ENCODE measurements around the gene TCF12. TPM values are rescaled to one million over a fixed set of nuclear protein-coding genes. Genes with fewer than 3 reads are reported as not detected.

Gene TCF12
- total and polyA plus RNA-seq, 2 donors (not counting 3 experiments of a cell fraction or from before 2014, with no cell fraction given) = 72.1 to 133 TPM

- no peak overlapping the region for H3K4me3 ChIP-seq (replicated peaks in 1 of 3; ENCODE audit: insufficient read depth in 1 of 3, low read depth in 1 of 3, low read length in 3 of 3)
- H3K4me1 ChIP-seq (ENCODE audit: control insufficient read depth, extremely low read depth, insufficient read depth, low read length) = no peaks in the 10 kb centered on the region
- no peaks in the 10 kb centered on the region for H3K9me3 ChIP-seq (replicated peaks; ENCODE audit: control insufficient read depth, insufficient read depth, low read length)
- intact Hi-C loops (cut with micrococcal nuclease) = no loop called here
- H3K4me2 ChIP-seq (ENCODE audit: insufficient read depth, low read length) = no peak overlapping the region
- no peaks in the 10 kb centered on the region for H4K20me1 ChIP-seq (replicated peaks; ENCODE audit: control insufficient read depth, extremely low read depth, insufficient read depth, low read length)
- no peaks in the 10 kb centered on the region for H3K79me2 ChIP-seq (ENCODE audit: control insufficient read depth, insufficient read depth, low read length)
- H3K27ac ChIP-seq (ENCODE audit: insufficient read depth, low read depth, low read length) = no peak overlapping the region
- DNase-seq (ENCODE audit: low read depth, low spot score) (no peak), FAIRE-seq (no peak)
- dilution Hi-C loops (cut with MboI; ENCODE audit: extremely low pct_ligation_motif_present, low sequenced_read_pairs) = no loop called here
- H3K36me3 ChIP-seq (ENCODE audit: control insufficient read depth in 2 of 2, extremely low read depth in 1 of 2, insufficient read depth in 2 of 2, low read length in 2 of 2) = peaks cover 6 to 12% of the 10 kb centered on the region in 2 experiments
- no peaks in the 10 kb centered on the region for H3K27me3 ChIP-seq (ENCODE audit: control insufficient read depth in 2 of 2, insufficient read depth in 2 of 2, low read length in 2 of 2)
- H2AFZ ChIP-seq (ENCODE audit: low read depth, low read length) = no peak overlapping the region
- H3K9me1 ChIP-seq (replicated peaks; ENCODE audit: control insufficient read depth, extremely low read depth, insufficient read depth, low read length) = no peaks in the 10 kb centered on the region
- no TSS peak for BruUV-seq (replicated peaks)
- CTCF ChIA-PET = no interaction called here
- TF ChIP-seq MYC (IDR thresholded peaks at IDR 0.05; ENCODE audit: low read depth, low read length) = no peak
- no peak for TF ChIP-seq CTCF (IDR thresholded peaks at IDR 0.05; ENCODE audit: extremely low read depth in 1 of 2, insufficient read depth in 1 of 2, low read depth in 1 of 2, low read length in 2 of 2)
- no peak for TF ChIP-seq MAX (IDR thresholded peaks at IDR 0.05; ENCODE audit: insufficient read depth, insufficient read length)
- no peak for TF ChIP-seq POLR2A (IDR thresholded peaks at IDR 0.05; ENCODE audit: low read depth, low read length)
- no peak for TF ChIP-seq EZH2 (IDR thresholded peaks at IDR 0.05; ENCODE audit: borderline replicate concordance, low read depth, low read length, severe bottlenecking)
- no peak for TF ChIP-seq JUN (IDR thresholded peaks at IDR 0.05; ENCODE audit: borderline replicate concordance, insufficient read depth, insufficient read length, low read depth)
- no peak overlapping the region for H3K9ac ChIP-seq (replicated peaks; ENCODE audit: extremely low read depth, insufficient read depth, low read length)
- POLR2A ChIA-PET = no interaction called here
Observed at GRCh38 chr15:57290826-57291225, 372.4 kb downstream of the TCF12 start.
